Activated CD8-positive, alpha-beta memory T cell treated with anti-CD3 and anti-CD28 coated beads, Interleukin-2, amount 50 U/mL, for 24 hours (primary cell): ENCODE data around the gene PDGFRB.
A peak's percentile ranks its signal among the peaks of the same experiment; 100 is the strongest.

Experiments used
- DNase-seq: peaks from one replicate; pipeline ENCODE4 v3.0.0-alpha.2; 2020; ENCODE audit errors: extremely low read depth

Gene PDGFRB

DNA sequence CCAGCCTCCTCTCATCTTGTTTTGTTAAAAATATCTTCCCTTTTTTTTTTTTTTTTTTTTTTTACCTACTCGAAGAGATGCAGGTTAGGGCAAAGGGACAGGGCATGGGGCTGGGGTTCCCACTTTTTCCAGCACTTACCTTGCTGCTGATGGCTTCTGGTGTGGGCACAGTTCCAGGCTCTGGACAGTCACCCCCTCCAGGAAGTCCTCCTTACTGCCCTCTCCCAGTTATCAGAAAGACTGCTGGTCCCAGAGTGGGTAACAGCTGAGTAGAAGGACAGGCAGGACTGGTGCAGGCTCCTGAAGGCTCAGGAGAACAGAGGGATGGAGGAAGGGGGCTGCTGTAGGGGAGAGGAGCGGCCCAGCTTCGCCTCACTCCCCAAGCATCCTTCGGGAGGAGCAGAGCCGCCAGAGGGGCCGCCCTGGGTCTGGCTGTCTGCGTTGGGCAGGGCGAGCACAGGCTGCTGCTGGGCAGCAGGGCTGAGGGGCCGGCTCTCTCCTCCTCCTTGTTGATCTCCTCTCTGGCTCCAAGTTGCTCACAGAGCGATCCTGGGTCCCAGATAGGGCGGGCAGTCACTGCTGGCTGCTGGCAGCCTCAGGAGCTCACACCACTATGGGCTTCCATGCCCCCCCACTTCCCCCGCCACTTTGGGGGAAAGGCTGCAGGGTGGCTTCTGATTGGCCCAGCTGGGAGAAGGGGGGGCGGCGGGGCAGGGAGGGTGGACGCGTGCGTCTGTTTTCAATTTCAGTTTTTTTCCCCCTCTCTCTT, at the start of gene PDGFRB:
TSS of gene PDGFRB (minus strand) at position 588 of the 769 bp plus-strand sequence. CDS start 18,798 bp downstream, outside the sequence.
- peak; percentile 5 for DNase-seq

DNA sequence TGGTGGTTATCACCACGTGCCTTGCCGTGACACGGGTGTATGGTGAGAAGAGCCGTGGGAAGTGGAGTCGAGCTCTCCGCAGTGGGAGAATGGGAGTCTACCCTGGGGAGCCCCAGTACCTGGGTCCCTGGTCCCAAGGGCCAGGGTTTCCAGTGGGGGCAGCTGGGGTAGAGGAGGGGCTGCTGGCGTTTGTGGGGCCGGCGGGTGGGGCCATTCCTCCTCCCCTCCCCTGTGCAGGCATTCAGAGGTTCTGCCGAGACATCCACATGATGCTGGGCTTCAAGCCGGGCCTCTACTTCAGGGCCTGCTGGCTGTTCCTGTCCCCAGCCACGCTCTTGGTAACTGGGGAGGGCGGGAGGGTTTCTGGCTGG, 48.9 kb upstream of the PDGFRB start:
- no peak for DNase-seq

DNA sequence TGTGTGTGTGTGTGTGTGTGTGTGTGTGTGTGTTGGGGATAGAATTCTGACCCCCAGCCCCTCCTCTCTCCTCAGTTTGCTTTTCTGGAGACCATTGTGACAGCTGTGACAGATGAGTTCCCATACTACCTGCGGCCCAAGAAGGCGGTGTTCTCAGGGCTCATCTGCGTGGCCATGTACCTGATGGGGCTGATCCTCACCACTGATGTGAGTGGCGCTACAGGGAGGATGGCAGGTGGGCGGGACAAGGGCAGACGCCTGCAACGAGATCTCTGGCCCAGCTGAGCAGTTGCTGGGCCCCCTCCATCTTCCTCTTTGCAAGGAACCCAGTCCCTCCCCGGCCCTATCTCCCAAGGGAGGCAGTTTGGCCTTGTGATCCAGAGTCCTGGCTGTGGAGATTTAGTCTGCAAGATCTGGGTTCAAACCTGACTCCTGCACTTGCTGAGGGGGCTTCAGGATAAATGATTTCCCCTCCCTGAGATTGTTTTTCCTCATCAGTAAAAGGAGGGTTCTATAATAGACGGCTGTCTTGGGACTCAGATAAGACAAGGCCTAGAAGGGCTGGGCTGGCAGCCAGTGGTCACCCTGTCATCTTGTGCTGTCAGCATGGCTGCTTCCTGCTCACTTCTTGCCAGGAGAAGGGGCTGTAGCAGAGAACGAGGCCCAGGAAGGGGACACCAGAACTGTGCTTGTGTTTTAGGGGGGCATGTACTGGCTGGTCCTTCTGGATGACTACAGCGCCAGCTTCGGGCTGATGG, 48.4 kb upstream of the PDGFRB start:
- DNase-seq = no peak

GRCh38 chr5:150202501-150202900, 46.9 kb upstream of the PDGFRB start:
- no peak for DNase-seq

- DNase-seq = no peak
Measured at GRCh38 chr5:150197476-150197875, 41.8 kb upstream of the PDGFRB start.

DNA sequence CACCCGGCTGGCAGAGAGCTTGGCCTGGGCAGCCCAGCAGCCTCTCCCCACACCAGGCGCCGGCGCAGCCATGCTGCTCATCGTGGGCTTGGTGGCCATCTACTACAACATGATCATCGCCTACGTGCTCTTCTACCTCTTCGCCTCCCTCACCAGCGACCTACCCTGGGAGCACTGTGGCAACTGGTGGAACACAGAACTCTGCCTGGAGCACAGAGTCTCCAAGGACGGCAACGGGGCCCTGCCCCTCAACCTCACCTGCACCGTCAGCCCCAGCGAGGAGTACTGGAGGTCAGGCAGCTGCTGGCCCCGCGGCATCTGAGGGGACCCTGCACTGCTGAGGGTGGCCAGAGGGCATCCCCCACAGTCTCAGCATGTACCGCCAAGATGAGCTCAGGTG, 41.3 kb upstream of the PDGFRB start:
- DNase-seq = no peak

DNA sequence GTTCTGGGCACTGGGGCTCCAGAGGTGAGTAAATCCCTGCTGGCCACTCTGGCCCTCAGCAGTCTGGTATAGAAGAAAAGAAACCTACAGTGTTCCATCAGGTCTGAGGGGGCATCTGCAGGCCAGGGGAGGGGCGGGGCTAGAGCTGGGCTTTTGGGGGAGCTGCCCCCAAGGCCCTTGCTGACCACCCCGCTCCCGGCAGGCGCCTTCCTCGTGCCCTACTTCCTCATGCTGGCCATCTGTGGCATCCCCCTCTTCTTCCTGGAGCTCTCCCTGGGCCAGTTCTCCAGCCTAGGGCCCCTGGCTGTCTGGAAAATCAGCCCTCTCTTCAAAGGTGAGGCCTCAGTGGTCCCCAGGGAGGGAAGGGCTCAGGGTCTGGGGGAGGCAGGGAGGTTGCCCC, 40.9 kb upstream of the PDGFRB start:
- DNase-seq = no peak

DNA sequence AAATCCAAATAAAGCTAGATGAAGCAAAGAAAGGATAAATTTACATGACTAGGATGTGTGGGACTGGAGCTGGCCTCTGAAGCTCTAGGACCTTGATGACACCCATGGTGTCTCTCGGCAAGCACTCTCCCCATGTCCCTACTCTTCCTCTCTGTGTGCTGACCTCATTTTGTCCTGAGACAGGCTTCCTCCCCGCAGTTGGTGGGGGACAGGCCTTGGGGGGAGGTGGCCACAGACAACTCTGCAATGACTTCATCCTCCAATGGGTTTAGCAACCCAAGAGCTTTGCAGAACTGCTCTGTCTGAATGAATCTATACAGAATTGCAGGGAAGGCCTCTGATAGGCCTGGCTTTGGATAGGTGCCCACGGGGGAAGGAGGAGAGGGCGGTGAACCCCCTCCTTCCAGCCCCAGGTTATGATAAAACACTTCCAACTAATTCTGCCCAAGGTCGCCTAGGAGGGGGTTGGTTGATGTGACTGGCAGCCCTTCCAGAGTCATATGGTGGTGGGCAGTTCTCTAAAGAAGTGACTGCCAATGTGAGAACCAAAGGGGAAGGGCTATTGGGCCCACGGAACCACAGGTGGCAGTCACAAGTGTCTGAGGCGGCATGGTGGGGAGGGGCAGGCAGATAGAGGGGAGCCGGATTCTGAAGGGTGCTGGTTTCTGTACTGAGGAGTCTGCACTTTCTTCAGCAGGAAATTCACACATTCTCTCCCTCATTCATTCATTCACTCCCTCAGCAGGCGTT, 40.3 kb upstream of the PDGFRB start:
- DNase-seq = no peak

DNA sequence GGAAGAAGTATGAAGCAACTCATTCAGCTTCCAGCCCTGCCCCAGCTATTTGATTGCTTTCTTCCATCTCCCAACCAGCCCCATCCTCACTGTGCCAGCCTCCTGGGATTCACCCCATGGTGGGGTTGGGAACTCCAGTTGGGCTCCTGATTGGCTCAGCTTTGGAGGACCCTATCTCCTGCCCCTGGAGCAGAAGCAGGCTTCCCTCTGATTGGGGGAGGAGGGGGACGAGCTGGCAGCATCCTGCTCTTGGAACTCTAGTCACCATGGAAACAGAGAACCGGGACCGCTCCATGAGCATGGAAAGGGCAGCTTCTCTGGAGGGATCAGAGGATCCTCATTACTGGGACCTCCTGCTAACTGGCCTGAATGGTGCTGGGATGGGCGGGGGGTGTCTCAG, 36.8 kb upstream of the PDGFRB start:
- DNase-seq = no peak

GRCh38 chr5:150190987-150191386, 35.3 kb upstream of the PDGFRB start:
- no peak for DNase-seq

DNA sequence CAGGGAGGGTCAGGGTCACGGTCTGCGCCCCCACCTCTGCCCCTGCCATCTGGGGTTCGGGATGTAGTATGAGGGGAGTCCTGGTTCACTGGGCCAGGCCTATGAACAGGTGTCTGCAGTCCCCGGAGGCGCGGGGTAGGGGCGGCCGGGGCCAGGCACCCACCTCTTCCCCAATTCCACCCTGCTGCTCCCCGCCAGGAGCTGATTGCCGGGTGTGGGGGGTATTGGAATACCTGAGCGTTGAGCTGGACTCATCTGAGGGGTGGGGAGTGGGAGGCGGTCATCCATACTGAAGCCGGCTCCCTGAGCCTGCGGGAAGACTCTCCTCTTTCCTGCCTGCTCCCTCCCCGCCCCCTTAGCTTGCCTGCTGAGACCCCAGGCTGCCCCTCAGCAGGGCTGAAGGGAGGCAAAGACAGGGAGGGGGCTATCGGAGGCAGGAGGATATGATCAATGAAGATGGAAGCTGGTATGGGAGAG, 34.9 kb upstream of the PDGFRB start:
- no peak for DNase-seq

GRCh38 chr5:150189728-150190502, 34.3 kb upstream of the PDGFRB start, which contains the start of gene SLC6A7:
SLC6A7 (plus strand) TSS chr5:150190062; CDS start chr5:150190328, 266 bp downstream.
- no peak for DNase-seq

- DNase-seq = no peak
Measured at GRCh38 chr5:150189326-150189725, 33.7 kb upstream of the PDGFRB start.

- DNase-seq = no peak
Measured at GRCh38 chr5:150188146-150188842, 32.6 kb upstream of the PDGFRB start.

DNA sequence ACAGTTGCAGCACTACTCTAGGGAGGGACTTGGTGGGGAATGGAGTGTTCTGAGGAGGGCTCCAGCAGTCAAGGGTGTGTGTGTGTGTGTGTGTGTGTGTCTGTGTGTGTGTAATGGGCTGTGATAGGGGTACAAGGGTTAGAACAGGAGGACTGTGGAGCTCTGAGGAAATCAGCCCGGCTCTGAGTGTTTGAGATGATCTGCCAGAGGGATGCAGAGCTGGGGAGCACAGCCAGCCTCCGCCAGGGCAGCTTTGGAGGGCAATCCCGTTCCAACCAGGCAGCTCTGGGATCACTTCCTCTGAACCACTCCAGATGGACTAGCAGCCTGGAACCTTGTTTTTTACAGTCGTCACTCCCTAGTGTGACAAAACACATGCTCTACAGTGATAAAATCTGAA, 31.3 kb upstream of the PDGFRB start:
- no peak for DNase-seq

DNA sequence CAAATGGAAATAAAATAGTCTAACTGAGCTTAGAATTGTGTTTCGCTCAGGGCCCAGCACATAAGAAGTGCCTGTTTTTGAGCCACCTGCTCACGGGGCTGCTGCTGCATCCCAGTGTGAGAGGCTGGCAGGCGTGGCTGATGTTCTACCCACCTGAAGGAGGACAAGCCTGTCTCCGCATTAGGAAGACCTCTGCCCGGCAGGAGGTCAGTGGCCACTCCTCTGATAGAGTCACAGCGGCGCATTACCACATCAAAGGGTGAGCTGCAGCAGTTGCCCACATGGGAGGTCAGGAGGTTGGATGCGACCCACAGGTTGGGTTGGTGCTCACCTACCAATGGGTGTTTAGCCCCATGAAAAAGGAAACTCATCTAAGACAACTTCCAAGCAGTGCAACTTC, 30.5 kb upstream of the PDGFRB start:
- DNase-seq = no peak

GRCh38 chr5:150184990-150185912, 29.6 kb upstream of the PDGFRB start:
- DNase-seq = no peak

DNA sequence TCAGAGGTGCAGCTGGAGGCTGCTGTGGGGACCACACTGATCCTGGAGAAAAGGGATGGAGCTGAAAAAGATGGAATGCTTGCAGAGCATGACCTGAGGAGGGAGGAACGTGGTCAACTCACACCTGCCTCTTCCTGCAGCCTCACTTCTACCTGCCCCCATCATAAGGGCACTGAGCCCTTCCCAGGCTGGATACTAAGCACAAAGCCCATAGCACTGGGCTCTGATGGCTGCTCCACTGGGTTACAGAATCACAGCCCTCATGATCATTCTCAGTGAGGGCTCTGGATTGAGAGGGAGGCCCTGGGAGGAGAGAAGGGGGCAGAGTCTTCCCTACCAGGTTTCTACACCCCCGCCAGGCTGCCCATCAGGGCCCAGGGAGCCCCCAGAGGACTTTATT, 28.4 kb upstream of the PDGFRB start:
- DNase-seq = no peak

- no peak for DNase-seq
Measured at GRCh38 chr5:150183436-150183835, 27.8 kb upstream of the PDGFRB start.

GRCh38 chr5:150182774-150183173, 27.1 kb upstream of the PDGFRB start:
- no peak for DNase-seq
